B cell (primary cell): ENCODE data around the gene ATP13A1.

Source experiments
- EZH2 ChIP-seq: IDR thresholded peaks from 2 replicates; pipeline ENCODE4 v1.6.1; 2012; ENCODE audit warnings: borderline replicate concordance, low read depth, mild to moderate bottlenecking, moderate library complexity, low read length; ENCODE audit not compliant: insufficient read depth, poor library complexity, severe bottlenecking
- TF ChIP-seq, protein P1 (sequence below): fragments of 200-600 bp; IDR thresholded peaks from one replicate; pipeline ENCODE4 v1.8.0; 2022; ENCODE audit warnings: antibody characterized with exemption, mild to moderate bottlenecking

- TF ChIP-seq EZH2, result no peak
- TF ChIP-seq, protein P1, sequence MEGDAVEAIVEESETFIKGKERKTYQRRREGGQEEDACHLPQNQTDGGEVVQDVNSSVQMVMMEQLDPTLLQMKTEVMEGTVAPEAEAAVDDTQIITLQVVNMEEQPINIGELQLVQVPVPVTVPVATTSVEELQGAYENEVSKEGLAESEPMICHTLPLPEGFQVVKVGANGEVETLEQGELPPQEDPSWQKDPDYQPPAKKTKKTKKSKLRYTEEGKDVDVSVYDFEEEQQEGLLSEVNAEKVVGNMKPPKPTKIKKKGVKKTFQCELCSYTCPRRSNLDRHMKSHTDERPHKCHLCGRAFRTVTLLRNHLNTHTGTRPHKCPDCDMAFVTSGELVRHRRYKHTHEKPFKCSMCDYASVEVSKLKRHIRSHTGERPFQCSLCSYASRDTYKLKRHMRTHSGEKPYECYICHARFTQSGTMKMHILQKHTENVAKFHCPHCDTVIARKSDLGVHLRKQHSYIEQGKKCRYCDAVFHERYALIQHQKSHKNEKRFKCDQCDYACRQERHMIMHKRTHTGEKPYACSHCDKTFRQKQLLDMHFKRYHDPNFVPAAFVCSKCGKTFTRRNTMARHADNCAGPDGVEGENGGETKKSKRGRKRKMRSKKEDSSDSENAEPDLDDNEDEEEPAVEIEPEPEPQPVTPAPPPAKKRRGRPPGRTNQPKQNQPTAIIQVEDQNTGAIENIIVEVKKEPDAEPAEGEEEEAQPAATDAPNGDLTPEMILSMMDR, result no peak
These were observed 32.9 kb upstream of the ATP13A1 start for GRCh38 chr19:19696386-19696785.
